GM12878 (cell line): Measurements from ENCODE around the gene RTN4R. TPM values are rescaled to one million over a fixed set of nuclear protein-coding genes. Genes with fewer than 3 reads are reported as not detected.

Experiments used
- ATF7 ChIP-seq: fragments of 450-650 bp; IDR thresholded peaks from 2 replicates; pipeline ENCODE4 v1.6.1; 2016; ENCODE audit warnings: low read depth, mild to moderate bottlenecking
- DPF2 ChIP-seq: fragments of 450-650 bp; IDR thresholded peaks from 2 replicates; pipeline ENCODE4 v1.6.1; 2017; ENCODE audit warnings: mild to moderate bottlenecking
- STAT1 ChIP-seq: fragments of 450-650 bp; conservative IDR thresholded peaks from 2 replicates; pipeline ENCODE4 v1.6.1; 2014; ENCODE audit warnings: antibody characterized with exemption, mild to moderate bottlenecking
- polyA plus RNA-seq, 11 experiments: library from polyadenylated mRNA; depleted of rRNA in 4 of 11; unstranded in 6 of 11; stranded (reverse) in 5 of 11; fragments of >200 nt; fragmentation: Nextera tagmentation in 4 of 11; fragmentation: Illumina TruSeq in 1 of 11; extraction: Ambion mirVana in 4 of 11; extraction: Trizol in 1 of 11; gene quantifications; 1 replicate in 1 of 11; 2 replicates in 10 of 11; pipeline versions ENCODE4 v1.2.1 to v1.2.3, GENCODE V29; 2011 to 2016; ENCODE audit warnings: inconsistent platforms in 2 of 11, missing spikeins in 2 of 11, low read depth in 1 of 11
- total RNA-seq, 4 experiments: library from RNA; depleted of rRNA in 3 of 4; stranded (reverse); fragments of >200 nt in 3 of 4; fragmentation: Illumina TruSeq in 1 of 4; extraction: Trizol in 1 of 4; gene quantifications; 2 replicates each; pipeline versions ENCODE4 v1.2.1 to v1.2.3, GENCODE V29; 2013 to 2021
- TF ChIP-seq, protein P1 (sequence below): fragments of 450-650 bp; formaldehyde crosslinking; IDR thresholded peaks from 2 replicates; pipeline ENCODE4 v1.4.0; 2022; ENCODE audit warnings: mild to moderate bottlenecking, moderate library complexity
- TF ChIP-seq, protein P2 (sequence below): IDR thresholded peaks from 2 replicates; pipeline ENCODE4 v1.6.1; 2011; ENCODE audit warnings: borderline replicate concordance, low read depth, mild to moderate bottlenecking, moderate library complexity, low read length; ENCODE audit not compliant: insufficient read depth, poor library complexity, severe bottlenecking
- TF ChIP-seq, protein P3 (sequence below): IDR thresholded peaks from 2 replicates; pipeline ENCODE4 v1.6.1; 2011; ENCODE audit warnings: mild to moderate bottlenecking, low read depth, low read length, moderate library complexity; ENCODE audit not compliant: insufficient replicate concordance

Gene RTN4R
- total and polyA plus RNA-seq, 10 of the 15 experiments (the other 5 are each of a cell fraction or from before 2014, with no cell fraction given), result 0.03 to 1.0 (median 0.60) TPM; not detected in 2

DNA sequence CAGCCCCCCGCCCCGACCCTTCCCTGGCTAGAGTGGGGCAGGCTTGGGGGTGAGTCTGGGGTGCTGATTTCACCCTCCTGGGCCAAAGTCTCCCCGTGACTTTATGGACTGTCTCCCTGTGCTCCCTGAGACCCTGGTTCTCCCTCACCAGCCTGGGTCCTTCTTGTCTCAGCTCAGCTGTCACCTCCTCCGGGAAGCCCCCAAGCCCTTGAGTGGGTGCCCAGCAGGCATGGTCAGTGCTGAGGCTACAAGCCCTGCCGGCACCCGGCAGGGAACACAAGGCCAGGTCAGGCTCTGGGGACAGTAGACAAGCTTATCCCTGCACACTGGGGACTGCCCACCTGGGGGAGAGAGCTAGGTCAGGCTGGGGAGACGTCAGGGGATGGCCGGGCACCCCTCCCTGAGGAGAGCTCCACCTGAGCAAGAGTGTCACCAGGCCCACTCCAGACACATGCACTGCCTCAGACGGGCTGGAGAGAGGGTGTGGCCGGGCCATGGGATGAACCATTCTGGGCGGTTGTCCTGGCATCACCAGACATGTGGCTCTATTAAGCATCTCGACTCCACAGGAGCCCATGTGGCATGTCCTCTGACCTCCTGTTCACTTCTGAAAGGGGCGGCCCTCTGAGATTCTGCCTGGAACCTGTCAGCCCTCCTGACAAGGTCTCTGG lies 22.6 kb upstream of the RTN4R start (continued):
- TF ChIP-seq DPF2, result no peak
- TF ChIP-seq, protein P1, sequence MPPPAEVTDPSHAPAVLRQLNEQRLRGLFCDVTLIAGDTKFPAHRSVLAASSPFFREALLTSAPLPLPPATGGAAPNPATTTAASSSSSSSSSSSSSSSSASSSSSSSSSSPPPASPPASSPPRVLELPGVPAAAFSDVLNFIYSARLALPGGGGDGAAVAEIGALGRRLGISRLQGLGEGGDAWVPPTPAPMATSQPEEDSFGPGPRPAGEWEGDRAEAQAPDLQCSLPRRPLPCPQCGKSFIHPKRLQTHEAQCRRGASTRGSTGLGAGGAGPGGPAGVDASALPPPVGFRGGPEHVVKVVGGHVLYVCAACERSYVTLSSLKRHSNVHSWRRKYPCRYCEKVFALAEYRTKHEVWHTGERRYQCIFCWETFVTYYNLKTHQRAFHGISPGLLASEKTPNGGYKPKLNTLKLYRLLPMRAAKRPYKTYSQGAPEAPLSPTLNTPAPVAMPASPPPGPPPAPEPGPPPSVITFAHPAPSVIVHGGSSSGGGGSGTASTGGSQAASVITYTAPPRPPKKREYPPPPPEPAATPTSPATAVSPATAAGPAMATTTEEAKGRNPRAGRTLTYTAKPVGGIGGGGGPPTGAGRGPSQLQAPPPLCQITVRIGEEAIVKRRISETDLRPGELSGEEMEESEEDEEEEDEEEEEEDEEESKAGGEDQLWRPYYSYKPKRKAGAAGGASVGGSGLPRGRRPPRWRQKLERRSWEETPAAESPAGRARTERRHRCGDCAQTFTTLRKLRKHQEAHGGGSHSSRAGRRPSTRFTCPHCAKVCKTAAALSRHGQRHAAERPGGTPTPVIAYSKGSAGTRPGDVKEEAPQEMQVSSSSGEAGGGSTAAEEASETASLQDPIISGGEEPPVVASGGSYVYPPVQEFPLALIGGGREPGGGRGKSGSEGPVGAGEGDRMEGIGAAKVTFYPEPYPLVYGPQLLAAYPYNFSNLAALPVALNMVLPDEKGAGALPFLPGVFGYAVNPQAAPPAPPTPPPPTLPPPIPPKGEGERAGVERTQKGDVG (CRISPR knock-in tag), result no peak
- TF ChIP-seq ATF7, result no peak
- TF ChIP-seq, protein P2, sequence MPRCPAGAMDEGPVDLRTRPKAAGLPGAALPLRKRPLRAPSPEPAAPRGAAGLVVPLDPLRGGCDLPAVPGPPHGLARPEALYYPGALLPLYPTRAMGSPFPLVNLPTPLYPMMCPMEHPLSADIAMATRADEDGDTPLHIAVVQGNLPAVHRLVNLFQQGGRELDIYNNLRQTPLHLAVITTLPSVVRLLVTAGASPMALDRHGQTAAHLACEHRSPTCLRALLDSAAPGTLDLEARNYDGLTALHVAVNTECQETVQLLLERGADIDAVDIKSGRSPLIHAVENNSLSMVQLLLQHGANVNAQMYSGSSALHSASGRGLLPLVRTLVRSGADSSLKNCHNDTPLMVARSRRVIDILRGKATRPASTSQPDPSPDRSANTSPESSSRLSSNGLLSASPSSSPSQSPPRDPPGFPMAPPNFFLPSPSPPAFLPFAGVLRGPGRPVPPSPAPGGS, result no peak
- no peak for TF ChIP-seq STAT1
- TF ChIP-seq, protein P3, sequence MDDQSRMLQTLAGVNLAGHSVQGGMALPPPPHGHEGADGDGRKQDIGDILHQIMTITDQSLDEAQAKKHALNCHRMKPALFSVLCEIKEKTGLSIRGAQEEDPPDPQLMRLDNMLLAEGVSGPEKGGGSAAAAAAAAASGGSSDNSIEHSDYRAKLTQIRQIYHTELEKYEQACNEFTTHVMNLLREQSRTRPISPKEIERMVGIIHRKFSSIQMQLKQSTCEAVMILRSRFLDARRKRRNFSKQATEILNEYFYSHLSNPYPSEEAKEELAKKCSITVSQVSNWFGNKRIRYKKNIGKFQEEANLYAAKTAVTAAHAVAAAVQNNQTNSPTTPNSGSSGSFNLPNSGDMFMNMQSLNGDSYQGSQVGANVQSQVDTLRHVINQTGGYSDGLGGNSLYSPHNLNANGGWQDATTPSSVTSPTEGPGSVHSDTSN, result no peak
